Measurements from ENCODE around the gene CEBPA.

- no peak for TF ChIP-seq EGR1 (IDR thresholded peaks at IDR 0.05)
- TF ChIP-seq TAF1 (IDR thresholded peaks at IDR 0.05; ENCODE audit: low read depth), result no peak
- no peak for TF ChIP-seq TEAD4 (IDR thresholded peaks at IDR 0.05)
- TF ChIP-seq, protein P1, sequence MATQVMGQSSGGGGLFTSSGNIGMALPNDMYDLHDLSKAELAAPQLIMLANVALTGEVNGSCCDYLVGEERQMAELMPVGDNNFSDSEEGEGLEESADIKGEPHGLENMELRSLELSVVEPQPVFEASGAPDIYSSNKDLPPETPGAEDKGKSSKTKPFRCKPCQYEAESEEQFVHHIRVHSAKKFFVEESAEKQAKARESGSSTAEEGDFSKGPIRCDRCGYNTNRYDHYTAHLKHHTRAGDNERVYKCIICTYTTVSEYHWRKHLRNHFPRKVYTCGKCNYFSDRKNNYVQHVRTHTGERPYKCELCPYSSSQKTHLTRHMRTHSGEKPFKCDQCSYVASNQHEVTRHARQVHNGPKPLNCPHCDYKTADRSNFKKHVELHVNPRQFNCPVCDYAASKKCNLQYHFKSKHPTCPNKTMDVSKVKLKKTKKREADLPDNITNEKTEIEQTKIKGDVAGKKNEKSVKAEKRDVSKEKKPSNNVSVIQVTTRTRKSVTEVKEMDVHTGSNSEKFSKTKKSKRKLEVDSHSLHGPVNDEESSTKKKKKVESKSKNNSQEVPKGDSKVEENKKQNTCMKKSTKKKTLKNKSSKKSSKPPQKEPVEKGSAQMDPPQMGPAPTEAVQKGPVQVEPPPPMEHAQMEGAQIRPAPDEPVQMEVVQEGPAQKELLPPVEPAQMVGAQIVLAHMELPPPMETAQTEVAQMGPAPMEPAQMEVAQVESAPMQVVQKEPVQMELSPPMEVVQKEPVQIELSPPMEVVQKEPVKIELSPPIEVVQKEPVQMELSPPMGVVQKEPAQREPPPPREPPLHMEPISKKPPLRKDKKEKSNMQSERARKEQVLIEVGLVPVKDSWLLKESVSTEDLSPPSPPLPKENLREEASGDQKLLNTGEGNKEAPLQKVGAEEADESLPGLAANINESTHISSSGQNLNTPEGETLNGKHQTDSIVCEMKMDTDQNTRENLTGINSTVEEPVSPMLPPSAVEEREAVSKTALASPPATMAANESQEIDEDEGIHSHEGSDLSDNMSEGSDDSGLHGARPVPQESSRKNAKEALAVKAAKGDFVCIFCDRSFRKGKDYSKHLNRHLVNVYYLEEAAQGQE (IDR thresholded peaks at IDR 0.05; ENCODE audit: low read depth), result no peak
- TF ChIP-seq CEBPB (IDR thresholded peaks at IDR 0.05), result no peak
Measured at GRCh38 chr19:33329736-33330135, 27.4 kb upstream of the CEBPA start.

Data from Ishikawa (cell line).